GM10248 (cell line): ENCODE measurements around the gene IZUMO4.

Experiments used
- CTCF ChIA-PET: fragments of 300-600 bp; sonication (Branson Sonifier 250); formaldehyde crosslinking; extraction: SDS; loops from one replicate; lab custom pipeline; 2021; ENCODE audit warnings: antibody characterized with exemption; lab: Yijun Ruan, JAX
- POLR2A ChIA-PET: fragments of 350-650 bp; sonication (Branson Sonifier 250); formaldehyde crosslinking; extraction: SDS; loops from one replicate; lab custom pipeline; 2020; ENCODE audit warnings: antibody characterized with exemption; lab: Yijun Ruan, JAX
- DNase-seq: peaks from one replicate; pipeline ENCODE4 v3.0.0; 2012; ENCODE audit errors: extremely low spot score
- TF ChIP-seq, protein P1 (sequence below): IDR thresholded peaks from 2 replicates; pipeline ENCODE4 v1.5.1; 2012; ENCODE audit warnings: mild to moderate bottlenecking, low read depth; ENCODE audit errors: extremely low read depth, missing control alignments, control extremely low read depth

IZUMO4 gene

DNA sequence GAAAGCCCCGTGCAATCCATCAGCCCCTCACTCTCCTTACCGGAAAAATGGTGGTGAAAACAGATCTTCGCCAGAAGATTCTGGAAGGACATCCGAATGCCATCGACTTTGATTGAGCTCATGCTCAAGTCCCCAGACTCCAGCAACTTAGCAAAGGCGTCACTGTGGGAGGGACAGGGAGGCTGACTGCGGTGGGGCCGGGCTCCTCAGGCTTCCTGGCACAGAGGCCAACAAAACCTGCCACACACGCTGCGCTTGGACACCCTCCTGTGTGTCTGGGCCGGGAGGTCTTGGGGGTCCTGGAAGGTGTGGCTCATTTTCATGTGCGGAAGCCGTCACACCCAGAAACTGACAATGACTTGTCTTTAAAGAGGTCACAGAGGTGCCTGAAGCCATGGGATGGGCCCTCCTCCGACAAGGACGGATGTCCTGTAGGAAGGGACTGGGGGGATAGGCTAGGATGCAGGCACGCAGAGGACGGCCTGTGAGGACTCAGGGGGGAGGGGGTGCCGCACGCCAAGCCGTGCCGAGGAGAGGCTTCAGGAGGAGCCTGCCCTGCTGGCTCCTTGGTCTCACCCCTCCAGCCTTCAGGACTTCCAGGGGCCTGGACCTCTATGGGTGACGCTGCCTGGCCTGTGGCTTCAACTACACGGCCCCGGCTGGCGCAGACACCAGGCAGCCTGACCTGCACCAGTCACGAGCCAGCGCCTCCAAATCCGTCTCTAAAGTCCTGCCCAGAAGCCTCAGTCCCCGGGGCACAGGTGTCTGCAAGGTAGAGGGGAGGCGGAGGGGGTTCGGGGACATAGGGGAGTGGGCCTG is 12.5 kb downstream of the IZUMO4 start:
- ChIA-PET CTCF (no interaction called here), POLR2A (no interaction called here)
- DNase-seq = no peak
- TF ChIP-seq, protein P1, sequence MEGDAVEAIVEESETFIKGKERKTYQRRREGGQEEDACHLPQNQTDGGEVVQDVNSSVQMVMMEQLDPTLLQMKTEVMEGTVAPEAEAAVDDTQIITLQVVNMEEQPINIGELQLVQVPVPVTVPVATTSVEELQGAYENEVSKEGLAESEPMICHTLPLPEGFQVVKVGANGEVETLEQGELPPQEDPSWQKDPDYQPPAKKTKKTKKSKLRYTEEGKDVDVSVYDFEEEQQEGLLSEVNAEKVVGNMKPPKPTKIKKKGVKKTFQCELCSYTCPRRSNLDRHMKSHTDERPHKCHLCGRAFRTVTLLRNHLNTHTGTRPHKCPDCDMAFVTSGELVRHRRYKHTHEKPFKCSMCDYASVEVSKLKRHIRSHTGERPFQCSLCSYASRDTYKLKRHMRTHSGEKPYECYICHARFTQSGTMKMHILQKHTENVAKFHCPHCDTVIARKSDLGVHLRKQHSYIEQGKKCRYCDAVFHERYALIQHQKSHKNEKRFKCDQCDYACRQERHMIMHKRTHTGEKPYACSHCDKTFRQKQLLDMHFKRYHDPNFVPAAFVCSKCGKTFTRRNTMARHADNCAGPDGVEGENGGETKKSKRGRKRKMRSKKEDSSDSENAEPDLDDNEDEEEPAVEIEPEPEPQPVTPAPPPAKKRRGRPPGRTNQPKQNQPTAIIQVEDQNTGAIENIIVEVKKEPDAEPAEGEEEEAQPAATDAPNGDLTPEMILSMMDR = no peak

DNA sequence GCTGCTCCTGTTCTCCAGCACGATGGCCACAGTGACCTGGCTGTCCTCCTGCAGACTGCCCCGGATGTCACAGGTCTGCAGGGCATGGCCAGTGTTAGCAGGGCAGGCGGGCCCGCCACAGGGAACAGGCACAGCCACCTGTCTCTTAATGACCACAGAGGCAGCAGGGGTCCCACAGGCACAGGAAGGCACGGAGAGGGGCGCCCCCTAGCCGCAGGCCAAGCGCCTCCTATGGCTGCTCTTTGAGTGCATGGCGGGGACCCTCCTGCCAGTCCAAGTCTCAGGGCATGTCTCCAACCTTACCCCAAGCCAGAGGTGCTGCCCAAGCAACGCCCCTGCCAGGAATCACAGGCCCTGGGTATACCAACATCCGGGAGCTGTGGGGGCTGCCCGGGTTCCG is 14.1 kb downstream of the IZUMO4 start:
- TF ChIP-seq, protein P1 = peak; percentile 13
- POLR2A ChIA-PET = no interaction called here
- CTCF ChIA-PET = interaction anchor here (1.4 kb wide), 1 partner anchor 245 kb away, joined by 3 read pairs; no protein-coding TSS in a partner anchor
- no peak for DNase-seq

DNA sequence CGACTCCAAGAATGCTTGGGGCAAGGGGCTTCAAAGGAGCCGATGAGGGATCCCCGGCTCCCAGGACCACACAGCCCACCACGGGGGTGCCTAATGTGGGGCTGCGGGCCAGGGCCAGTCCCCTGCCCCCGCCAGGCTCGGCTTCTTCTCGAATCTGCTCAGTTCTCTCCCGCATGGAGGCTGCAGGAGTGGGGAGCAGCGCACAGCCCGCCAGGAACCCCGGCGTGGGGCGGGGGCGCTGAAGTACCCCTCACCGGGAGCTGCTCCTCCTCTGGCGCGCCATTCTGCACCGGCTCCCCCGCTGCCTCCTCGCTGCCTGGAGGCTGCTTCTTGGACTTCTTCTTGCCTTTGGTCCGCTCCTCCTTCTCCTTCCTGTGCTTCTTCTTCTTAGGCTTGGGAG is 14.7 kb downstream of the IZUMO4 start:
- TF ChIP-seq, protein P1 = no peak
- ChIA-PET POLR2A (no interaction called here), CTCF (interaction anchor here (1.4 kb wide), 1 partner anchor 246 kb away, joined by 3 read pairs; no protein-coding TSS in a partner anchor)
- DNase-seq = no peak

DNA sequence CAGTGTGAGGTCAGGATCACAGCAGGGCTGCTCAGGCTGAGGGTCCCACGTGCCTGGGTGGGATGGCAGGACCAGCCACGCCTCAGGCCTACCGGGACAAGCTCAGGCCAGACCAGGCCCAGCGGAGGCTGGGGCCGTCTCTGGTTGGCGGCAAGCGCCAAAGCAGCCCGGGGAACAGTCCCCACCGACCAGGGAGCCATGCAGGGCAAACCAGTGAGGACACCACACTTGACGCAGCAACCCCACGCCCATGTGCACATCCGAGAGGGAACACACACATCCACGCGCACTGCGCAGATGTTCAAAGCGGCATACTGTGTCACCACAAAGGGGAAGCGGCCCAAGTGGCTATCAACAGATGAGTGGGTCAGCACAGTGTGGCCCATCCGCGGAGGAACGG is 15.2 kb downstream of the IZUMO4 start:
- POLR2A ChIA-PET = no interaction called here
- CTCF ChIA-PET = interaction anchor here (1.4 kb wide), 1 partner anchor 246 kb away, joined by 3 read pairs; no protein-coding TSS in a partner anchor
- DNase-seq = no peak
- TF ChIP-seq, protein P1 = no peak

DNA sequence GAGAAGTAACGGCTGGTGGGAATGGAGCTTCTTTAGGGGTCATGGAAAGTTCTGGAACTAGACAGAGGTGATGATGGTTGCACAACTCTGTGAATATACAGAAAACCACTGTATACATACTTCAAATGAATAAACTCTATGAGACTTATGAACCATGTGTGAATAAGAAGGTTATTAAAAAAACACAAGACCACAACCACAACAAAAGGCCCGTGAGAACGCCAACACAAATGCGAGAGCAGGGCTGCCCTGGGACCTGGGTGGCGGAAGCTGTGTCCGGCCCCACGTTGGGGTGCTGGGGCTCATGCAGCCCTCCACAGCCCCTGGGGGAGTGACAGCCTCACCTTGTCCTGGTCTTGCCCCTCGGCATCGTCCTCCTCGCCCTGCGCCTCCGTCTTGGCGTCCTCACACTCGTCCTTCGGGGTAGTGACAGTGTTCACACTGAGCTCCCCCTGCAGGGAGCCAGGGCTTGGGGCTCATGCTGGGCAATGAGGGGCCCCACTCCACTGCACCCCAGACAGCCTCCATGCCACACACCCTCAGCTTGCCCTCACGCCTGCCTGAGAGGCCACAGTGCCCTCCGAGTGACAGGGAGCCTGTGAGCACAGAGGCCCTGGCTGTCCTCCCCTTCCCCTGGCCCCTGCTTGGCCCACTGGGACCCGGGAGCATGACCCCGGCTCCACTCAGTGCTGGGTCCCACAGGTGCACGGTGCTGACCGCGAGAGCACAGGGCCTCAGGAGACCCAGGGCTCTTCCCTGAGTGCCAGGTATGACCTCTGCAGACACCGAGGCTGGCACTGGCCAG is 16.0 kb downstream of the IZUMO4 start:
- POLR2A ChIA-PET = no interaction called here
- DNase-seq = no peak
- TF ChIP-seq, protein P1 = no peak
- CTCF ChIA-PET = no interaction called here

DNA sequence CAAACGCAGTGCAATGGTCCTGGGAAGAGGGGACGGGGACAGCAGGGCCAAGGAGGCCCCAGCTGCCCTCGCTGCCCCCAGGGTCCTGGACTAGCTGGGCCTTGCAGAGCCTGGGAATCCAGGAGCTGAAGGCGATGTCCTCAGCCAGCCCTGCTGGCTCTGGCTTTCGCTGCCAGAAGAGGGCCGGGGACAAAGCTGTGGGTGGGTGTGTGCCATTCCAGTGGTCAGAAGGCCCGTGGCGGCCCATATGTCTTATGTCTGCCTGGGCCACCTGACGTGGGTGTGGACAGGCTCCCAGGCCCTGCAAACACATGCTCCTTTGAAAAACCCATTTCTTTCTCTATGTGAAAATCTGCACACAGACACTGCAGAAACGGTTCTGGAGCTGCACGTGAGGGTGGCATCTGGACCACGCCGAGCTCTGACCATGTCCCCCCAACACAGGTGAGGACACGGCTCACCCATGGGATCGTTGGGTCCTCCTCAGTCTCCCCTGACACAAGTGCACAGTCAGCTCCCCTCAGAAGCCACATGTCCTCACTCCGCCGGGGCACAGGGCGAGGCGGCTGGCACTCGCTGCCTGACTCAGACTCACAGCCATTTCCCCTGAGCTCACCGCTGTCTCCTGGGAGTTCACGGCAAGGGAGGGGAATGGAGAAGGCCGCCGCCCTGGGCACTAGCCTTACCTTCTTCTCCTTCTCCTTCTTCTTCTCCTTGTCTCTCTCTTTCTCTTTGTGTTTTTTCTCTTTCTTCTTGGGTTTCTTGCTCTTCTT is 16.9 kb downstream of the IZUMO4 start:
- CTCF ChIA-PET = no interaction called here
- POLR2A ChIA-PET = no interaction called here
- TF ChIP-seq, protein P1 = no peak
- no peak for DNase-seq
